GM13976 (cell line): Measurements from ENCODE around the gene SLC16A4.
A peak's percentile ranks its signal among the peaks of the same experiment; 100 is the strongest.
"Not testable (repeated sequence)": the region's sequence is repeated elsewhere in the genome, so short reads cannot be mapped to it uniquely, and the experiment has no call there.

Experiments
- DNase-seq: peaks from one replicate; pipeline ENCODE4 v3.0.0; 2012; ENCODE audit warnings: low spot score
- in situ Hi-C: fragments of 300-500 bp; cut with MboI; formaldehyde crosslinking; loops from one replicate; pipeline ENCODE4 v1.12.0; 2022; ENCODE audit warnings: low sequenced_read_pairs, mixed read lengths, inconsistent platforms; ENCODE audit not compliant: unreplicated experiment
- TF ChIP-seq, protein P1 (sequence below): IDR thresholded peaks from 2 replicates; pipeline ENCODE4 v1.5.1; 2012; ENCODE audit warnings: borderline replicate concordance, mild to moderate bottlenecking; ENCODE audit not compliant: insufficient read depth; ENCODE audit errors: extremely low read depth, missing control alignments, control extremely low read depth

SLC16A4 gene

DNA sequence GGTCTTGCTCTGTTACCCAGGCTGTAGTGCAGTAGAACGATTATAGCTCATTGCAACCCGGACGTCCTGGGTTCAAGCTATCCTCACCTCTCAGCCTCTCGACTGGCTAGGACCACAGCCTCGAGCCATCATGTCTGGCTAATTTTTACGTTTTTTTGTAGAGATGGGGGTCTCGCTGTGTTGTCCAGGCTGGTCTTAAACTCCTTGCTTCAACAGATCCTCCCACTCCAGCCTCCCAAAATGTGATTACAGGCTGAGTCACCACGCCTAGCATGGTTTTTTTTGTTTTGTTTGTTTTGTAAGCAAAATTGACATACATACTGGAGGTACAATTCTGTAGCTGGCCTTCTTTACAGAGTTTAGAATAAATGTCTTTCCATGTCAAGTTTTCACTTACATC lies 17.7 kb upstream of the SLC16A4 start:
- TF ChIP-seq, protein P1, sequence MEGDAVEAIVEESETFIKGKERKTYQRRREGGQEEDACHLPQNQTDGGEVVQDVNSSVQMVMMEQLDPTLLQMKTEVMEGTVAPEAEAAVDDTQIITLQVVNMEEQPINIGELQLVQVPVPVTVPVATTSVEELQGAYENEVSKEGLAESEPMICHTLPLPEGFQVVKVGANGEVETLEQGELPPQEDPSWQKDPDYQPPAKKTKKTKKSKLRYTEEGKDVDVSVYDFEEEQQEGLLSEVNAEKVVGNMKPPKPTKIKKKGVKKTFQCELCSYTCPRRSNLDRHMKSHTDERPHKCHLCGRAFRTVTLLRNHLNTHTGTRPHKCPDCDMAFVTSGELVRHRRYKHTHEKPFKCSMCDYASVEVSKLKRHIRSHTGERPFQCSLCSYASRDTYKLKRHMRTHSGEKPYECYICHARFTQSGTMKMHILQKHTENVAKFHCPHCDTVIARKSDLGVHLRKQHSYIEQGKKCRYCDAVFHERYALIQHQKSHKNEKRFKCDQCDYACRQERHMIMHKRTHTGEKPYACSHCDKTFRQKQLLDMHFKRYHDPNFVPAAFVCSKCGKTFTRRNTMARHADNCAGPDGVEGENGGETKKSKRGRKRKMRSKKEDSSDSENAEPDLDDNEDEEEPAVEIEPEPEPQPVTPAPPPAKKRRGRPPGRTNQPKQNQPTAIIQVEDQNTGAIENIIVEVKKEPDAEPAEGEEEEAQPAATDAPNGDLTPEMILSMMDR, result no peak
- no peak for DNase-seq
- in situ Hi-C loops, result no loop called here

DNA sequence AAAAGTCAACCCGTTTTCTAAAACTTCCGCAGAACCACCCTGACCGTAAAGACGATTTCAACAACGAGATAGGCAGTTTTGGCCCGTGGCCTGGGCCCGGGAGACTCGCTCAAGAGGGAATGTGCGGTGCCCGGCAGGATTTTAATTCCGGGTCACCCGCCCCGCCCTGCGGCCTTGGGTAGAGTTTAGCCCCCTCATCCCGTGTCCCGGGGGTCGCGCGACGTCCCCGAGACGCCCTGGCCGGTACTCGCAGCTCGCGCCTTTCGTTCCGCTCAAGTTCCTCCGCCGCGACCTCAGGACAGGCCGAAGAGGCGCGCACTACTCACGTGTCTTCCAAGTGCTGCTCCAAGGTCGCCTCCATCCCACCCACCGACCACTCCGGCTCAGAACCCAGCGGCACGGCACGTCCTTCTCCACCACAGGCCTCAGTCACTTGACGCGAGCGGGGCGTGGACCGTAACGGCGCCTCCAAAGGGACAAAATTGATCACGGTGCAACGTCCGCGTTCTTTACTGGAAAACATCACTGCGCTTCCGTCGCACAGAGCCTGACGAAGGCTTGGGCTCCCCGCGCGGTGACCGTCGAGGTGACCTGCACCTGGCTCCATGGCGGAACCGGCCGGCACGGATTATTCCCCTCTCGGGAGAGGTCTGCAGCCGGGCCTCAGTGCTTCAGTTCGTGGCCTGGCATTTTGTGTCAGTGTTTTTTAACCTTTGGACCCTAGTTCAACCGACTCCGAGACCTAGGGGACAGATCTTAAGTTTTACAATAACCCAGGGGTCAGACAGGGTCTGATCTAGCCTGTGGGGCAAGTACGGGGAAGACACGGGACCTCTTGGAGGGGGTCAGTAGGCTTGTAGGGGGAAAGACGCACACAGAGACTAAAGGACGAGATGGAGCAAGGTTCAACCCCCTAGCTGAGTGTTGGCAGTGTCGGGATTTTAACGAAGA lies 16.7 kb upstream of the SLC16A4 start, which contains the start of gene LAMTOR5:
Gene LAMTOR5 (minus strand): TSS at position 435 of the 951 bp plus-strand sequence. CDS start 74 bp downstream, at position 361.
- TF ChIP-seq, protein P1, result peak; percentile 2
- peak; percentile 92 for DNase-seq
- in situ Hi-C loops, result no loop called here

DNA sequence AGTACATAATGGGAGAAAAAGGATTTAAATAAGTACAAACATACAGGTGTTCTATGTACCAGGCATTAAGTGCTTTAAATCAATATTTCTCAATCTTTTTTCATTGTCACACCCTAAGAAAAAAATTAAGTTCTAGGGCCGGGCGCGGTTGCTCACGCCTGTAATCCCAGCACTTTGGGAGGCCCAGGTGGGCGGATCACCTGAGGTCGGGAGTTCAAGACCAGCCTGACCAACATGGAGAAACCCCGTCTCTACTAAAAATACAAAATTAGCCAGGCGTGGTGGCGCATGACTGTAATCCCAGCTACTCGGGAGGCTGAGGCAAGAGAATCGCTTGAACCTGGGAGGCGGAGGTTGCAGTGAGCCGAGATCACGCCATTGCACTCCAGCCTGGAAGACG lies 15.6 kb upstream of the SLC16A4 start:
- DNase-seq, in situ Hi-C loops: not testable (repeated sequence)

DNA sequence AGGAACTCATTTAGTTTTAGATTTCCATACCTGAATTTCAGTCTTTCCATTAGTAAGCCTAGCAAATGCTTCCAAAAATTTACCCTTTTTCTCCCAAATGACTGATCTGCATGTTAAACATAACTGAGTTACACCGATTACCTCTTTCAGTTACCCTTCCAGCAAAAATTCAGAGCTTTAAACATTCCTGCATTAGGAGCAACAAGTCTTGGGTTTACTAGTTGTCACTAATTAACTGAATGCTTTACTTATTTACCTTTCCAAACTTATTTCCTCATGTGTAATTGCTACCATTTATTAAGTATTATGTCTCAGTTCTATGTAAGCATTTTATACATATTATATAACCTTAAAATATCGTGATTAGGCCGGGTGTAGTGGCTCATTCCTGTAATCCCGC lies 13.6 kb upstream of the SLC16A4 start:
- no peak for DNase-seq
- TF ChIP-seq, protein P1, result no peak
- in situ Hi-C loops, result no loop called here

DNA sequence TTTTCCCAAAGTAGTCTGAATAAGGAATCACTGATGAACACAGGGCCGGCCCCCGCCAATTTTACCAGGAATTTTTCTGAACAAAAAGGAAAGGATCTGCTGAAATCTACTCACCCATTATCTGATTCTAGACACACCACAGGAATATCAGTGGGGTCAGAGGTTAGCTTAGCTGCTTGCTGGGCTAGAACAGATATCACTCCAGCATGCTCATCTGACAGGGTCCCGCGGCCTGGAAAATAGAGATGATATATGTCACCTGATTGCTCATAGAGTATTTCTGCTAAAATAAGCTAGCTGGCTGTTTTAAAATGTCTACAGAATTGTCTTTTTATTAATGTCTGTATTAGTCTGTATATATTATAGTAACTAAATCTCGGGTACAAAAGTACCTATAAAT lies 13.0 kb upstream of the SLC16A4 start:
- TF ChIP-seq, protein P1, result no peak
- in situ Hi-C loops, result no loop called here
- DNase-seq, result no peak

DNA sequence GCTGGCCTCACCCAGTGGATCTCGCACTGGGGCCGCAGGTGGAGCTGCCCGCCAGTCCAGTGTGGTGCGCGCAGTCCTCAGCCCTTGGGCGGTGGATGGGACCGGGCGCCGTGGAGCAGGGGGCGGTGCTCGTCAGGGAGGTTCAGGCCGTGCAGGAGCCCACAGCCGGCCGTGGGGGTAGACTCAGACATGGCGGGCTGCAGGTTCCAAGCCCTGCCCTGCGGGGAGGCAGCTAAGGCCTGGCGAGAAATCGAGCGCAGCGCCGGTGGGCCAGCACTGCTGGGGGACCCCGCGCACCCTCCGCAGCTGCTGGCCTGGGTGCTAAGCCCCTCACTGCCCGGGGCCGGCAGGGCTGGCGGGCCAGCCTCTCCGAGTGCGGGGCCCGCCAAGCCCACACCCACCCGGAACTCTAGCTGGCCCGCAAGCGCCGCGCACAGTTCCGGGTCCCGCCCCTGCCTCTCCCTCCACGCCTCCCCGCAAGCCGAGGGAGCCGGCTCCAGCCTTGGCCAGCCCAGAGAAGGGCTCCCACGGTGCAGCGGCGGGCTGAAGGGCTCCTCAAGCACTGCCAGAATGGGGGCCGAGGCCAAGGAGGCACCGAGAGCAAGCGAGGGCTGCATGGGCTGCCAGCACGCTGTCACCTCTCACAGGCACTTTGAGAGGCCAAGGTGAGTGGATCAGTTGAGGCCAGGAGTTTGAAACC lies 5.6 kb upstream of the SLC16A4 start:
- DNase-seq, in situ Hi-C loops: not testable (repeated sequence)

DNA sequence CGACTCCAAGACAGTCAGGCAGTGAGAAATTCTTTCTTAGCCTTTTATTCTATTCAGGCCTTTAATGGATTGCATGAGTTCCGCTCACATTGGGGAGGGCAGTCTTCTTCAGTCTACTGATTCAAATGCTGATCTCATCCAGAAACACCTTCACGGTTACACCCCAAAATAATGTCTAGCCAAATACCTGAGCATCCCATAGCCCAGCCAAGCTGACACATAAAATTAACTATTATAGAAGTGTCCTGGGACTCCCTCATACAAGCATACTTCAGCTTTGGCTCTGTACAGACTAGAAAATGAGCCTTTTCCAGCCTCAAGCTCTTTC lies 3.6 kb upstream of the SLC16A4 start:
- TF ChIP-seq, protein P1, result no peak

More for the DNA sequence above, 3.6 kb upstream of the SLC16A4 start:
- in situ Hi-C loops, result no loop called here
- no peak for DNase-seq
